Myocyte (in vitro differentiated cells): Measurements from ENCODE around the gene FDX2. TPM values are rescaled to one million over a fixed set of nuclear protein-coding genes. Genes with fewer than 3 reads are reported as not detected.
"Not testable (repeated sequence)": the region's sequence is repeated elsewhere in the genome, so short reads cannot be mapped to it uniquely, and the experiment has no call there.

Experiments used
- DNase-seq: peaks from one replicate; pipeline ENCODE4 v3.0.0-alpha.2; 2012; ENCODE audit warnings: low read depth
- polyA plus RNA-seq: library from polyadenylated mRNA; unstranded; fragments of >200 nt; gene quantifications from one replicate; pipeline ENCODE4 v1.2.1, GENCODE V29; 2012; ENCODE audit warnings: missing spikeins
- total RNA-seq: library from RNA; depleted of rRNA; stranded (reverse); fragments of >200 nt; gene quantifications from 2 replicates; pipeline ENCODE4 v1.2.3, GENCODE V29; 2014

FDX2 gene
- total RNA-seq, result 39.4 and 45.8 TPM in 2 replicates
- polyA plus RNA-seq, result 74.6 TPM

GRCh38 chr19:10315335-10316214, at the start of gene FDX2:
FDX2 (minus strand) TSS chr19:10316015; CDS start chr19:10315996, 19 bp downstream.
- DNase-seq, result peak; percentile 87

- no peak for DNase-seq
Measured at GRCh38 chr19:10365518-10365917, 49.7 kb upstream of the FDX2 start.

GRCh38 chr19:10364644-10365043, 48.8 kb upstream of the FDX2 start:
- no peak for DNase-seq

GRCh38 chr19:10363789-10364281, 48.0 kb upstream of the FDX2 start:
- DNase-seq, result no peak

GRCh38 chr19:10362259-10362658, 46.4 kb upstream of the FDX2 start:
- DNase-seq, result no peak

- no peak for DNase-seq
Measured at GRCh38 chr19:10361569-10362011, 45.8 kb upstream of the FDX2 start.

- DNase-seq, result no peak
Measured at GRCh38 chr19:10356431-10356830, 40.6 kb upstream of the FDX2 start.

- no peak for DNase-seq
Measured at GRCh38 chr19:10353793-10354391, 38.1 kb upstream of the FDX2 start.

- no peak for DNase-seq
Measured at GRCh38 chr19:10352764-10353671, 37.2 kb upstream of the FDX2 start.

GRCh38 chr19:10346509-10346908, 30.7 kb upstream of the FDX2 start:
- DNase-seq, result no peak

- DNase-seq, result no peak
Measured at GRCh38 chr19:10344780-10345179, 29.0 kb upstream of the FDX2 start.

GRCh38 chr19:10343495-10343894, 27.7 kb upstream of the FDX2 start:
- no peak for DNase-seq

- no peak for DNase-seq
Measured at GRCh38 chr19:10339977-10340376, 24.2 kb upstream of the FDX2 start.

GRCh38 chr19:10339380-10339960, 23.7 kb upstream of the FDX2 start, which contains the start of gene ICAM3:
ICAM3 (minus strand) TSS chr19:10339624; CDS start chr19:10339614, 10 bp downstream.
- no peak for DNase-seq

- DNase-seq, result no peak
Measured at GRCh38 chr19:10338940-10339339, 23.1 kb upstream of the FDX2 start.

- not testable (repeated sequence) for DNase-seq
Measured at GRCh38 chr19:10336725-10337124, 20.9 kb upstream of the FDX2 start.

GRCh38 chr19:10335352-10335985, 19.7 kb upstream of the FDX2 start:
- no peak for DNase-seq

- DNase-seq, result peak; percentile 94
Measured at GRCh38 chr19:10334588-10335351, 19.0 kb upstream of the FDX2 start.

- DNase-seq, result no peak
Measured at GRCh38 chr19:10333758-10334587, 18.2 kb upstream of the FDX2 start.
